ENCODE results near the gene ZC3HAV1.
"Not testable (repeated sequence)": the region's sequence is repeated elsewhere in the genome, so short reads cannot be mapped to it uniquely, and the experiment has no call there.

The ZC3HAV1 gene

DNA sequence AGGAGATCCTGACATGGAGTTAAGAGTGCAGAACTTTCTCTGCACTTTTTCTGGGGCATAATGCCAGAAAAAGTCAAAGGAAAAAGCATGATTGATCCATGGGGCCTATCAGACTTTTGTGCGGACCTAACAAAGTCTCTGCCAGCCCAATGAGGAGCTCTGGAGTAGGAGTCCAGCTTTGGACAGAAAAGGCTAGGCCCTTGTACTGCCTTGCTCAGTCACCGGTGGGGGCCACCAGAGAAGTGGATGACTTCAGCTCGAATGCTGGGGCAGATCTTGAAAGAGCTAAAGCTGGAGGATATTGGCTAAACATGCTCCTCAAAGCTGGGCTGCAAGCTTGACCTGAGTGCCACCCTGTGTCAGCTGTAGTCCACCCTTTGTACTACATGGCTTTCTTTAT, 2.8 kb upstream of the ZC3HAV1 start:
- DNase-seq (ENCODE audit: low read depth) = no peak

DNA sequence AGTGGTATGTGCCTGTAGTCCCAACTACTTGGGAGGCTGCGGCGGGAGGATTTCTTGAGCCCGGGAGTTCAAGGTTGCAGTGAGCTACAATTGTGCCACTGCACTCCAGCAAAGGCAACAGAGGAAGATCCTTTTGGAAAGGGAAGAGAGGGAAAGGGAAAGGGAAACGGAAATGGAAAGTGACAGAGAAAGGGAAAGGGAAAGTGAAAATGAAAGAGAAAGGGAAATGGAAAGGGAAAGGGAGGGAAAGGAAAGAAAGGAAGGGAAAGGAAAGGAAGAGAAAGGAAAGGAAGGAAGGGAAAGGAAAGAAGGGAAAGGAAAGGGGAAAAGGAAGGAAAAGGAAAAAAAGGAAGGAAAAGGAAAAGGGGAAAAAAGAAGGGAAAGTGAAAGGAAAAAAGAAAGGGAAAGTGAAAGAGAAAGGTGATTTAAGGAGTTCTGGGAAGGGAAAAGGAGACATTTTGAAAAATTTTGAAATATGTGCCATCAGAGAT, 2.3 kb upstream of the ZC3HAV1 start:
- DNase-seq (ENCODE audit: low read depth) = no peak

DNA sequence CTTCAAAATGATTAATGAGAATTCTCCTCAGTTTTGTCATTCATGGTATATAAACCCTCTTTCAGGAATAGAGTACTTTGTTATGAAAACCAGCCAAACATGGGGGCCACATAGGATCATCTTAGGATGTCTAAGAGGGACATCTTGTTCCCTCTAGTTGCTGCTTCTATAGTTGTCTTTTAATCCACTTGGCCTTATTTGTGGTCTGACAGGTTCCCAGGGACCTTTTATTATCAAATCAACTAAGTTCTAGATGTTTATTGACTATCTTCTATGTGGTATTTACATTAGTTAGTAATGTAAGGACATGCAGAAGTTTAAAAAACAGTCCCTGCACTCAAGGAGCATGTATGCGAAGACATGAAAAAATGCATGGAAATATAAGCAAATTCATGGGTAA, 1.6 kb upstream of the ZC3HAV1 start:
- no peak for DNase-seq (ENCODE audit: low read depth)

DNA sequence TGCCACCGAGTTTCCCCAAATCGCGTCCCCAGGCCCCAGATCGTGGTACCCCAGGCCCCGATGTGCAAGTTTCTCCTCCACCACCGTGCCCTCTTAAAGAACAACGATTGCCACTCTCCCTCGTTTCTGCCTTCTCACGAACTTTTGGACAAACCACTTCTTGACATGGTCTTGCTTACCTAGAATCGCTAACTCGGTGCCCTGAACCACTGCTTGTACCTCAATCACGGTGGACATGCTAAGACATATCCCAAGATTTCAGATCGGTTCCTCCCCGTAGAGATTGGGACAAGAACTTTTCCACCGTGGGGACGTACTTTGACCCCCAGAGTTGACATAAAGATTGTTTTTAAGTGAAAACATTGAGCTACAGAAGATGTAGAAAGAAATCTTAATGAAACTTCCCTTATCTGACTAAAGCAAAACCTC, 477 bp upstream of the ZC3HAV1 start:
- DNase-seq (ENCODE audit: low read depth) = no peak

DNA sequence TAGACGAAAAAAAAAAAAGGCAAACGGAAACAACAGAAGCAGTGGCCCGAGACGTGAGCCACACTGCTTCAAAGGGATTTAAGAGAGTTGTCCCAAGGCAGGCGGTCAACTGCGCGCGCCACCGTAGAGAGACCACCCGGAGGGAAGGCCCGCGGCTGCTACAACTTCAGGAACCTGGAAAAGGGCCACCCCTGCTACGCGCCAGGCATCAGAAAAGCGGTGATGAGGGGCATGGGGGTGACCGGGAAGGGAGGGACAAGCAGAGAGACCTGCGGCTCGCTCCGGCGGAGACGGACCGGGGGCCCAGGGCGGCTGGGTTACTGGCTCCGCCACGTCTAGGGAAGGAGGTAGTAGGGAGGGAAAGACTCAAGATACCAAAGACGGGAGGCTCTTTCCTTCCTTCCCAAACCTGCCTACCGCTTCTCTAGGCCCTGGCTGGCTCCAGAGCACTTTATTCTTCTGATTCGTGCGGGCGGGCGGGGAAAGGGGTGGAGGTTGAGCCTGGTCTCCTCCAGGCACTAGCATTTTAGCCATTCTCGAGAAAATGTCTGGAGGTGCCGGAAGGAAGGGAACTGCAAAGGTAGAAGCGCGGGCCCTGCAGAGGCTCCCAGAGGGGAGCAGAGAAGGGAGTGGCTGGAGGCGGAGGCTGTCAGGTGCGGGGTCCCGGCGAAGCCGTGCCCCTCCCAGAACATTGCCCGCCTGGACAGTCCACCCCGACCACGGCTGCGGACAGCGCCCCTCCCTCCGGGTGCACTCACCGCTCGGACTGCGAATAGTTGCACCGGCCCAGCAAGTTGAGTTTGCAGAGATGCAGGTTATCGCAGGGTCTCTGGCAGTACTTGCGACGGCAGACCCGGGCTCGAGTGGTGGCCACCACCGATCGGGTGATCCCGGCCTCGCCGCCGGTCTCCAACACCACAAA, 993 bp downstream of the ZC3HAV1 start:
- DNase-seq (ENCODE audit: low read depth) = peak; percentile 3

DNA sequence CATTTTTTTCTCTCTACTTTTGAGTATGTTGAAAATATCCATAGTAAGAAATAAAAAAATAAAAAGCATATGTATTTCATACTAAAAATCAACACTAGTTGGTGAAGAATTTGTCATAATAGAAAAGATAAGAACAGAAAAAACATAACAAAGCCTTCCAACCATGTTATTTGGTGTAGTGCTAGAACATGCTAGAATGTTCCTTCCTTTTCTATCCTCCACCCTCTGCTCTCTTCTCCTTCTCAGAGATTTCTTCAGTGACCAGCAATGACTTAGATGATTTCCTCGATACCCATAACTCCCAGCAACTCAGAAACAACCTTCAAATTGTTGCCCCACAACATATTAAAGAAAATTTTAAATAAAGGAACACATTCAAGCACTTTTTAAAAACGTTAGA, 2.6 kb downstream of the ZC3HAV1 start:
- no peak for DNase-seq (ENCODE audit: low read depth)

DNA sequence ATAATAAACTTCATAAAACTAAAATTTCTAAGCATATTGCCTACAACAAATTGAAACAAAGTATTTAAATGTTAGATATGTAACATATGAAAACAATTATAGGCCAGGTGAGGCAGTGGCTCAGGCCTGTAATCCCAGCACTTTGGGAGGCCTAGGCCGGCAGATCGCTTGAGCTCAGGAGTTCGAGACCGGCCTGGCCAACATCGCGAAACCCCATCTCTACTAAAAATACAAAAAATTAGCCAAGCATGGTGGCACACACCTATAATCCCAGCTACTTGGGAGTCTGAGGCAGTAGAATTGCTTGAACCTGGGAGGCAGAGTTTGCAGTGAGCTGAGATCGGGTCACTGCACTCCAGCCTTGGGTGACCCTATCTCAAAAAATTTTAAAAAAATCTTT, 3.3 kb downstream of the ZC3HAV1 start:
- DNase-seq (ENCODE audit: low read depth) = not testable (repeated sequence)

DNA sequence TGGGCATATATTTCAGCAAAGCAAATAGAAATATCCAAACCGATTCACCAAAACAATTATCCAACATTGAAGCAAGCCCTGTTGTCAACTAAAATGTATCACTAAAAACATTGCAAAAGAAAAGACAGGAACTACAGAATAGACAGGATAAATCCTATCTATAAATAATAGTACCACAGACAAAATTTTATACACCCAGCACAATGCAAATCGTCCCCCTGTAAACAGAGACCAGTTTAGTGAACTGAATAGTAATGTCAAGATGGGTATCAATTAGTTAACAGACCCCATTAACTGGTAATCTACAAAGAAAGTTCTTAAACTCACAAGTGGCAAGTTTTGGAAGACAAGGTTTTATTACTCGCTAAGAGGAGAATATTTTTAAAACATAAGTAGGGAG, 4.0 kb downstream of the ZC3HAV1 start:
- DNase-seq (ENCODE audit: low read depth) = no peak

DNA sequence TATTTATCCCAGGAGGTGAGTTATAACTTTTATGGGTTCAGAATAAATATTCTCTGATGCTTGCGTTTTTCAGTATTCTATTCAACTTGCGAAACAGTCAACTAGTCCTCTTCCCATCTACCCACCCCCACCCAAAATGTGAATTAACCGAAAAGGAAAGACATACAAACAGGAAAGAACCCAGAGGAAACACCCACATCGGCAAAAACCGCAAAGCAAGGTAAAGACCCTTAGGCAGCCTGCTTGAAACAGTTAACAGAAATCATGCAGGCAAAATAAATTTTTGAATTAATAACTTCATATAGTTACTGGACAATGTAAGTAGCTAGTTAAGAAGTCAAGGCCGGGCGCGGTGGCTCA, 5.4 kb downstream of the ZC3HAV1 start:
- no peak for DNase-seq (ENCODE audit: low read depth)

DNA sequence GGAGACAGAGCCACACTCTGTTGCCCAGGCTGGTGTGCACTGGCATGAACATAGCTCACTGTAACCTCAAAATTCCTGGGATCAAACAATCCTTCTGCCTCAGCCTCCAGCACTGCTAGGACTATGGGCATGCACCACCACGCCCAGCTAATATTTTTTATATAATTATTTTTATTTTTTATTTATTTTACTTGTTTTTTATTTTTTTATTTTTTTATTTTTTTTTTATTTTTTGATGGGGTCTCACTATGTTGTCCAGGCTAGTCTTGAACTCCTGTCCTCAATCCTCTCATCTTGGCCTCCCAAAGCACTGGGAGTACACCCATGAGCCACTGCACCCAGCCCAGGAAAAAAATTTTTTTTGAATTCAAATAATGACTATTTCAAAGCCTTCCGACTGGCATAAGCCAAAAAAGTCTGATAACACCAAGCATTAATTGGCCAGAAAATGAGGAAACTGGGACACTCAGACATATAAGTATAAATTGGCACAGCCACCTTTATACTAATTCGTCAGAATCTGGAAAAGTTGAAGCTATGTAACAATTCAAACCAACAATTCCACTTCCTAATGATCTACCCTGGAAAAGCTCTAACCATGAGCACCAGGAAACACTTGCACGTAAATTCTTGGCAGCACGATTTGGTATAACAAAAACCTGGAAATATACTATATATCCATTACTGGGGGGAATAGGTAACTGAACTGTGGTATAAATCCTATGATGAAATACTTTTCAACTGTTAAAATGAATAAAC, 6.3 kb downstream of the ZC3HAV1 start:
- no peak for DNase-seq (ENCODE audit: low read depth)

DNA sequence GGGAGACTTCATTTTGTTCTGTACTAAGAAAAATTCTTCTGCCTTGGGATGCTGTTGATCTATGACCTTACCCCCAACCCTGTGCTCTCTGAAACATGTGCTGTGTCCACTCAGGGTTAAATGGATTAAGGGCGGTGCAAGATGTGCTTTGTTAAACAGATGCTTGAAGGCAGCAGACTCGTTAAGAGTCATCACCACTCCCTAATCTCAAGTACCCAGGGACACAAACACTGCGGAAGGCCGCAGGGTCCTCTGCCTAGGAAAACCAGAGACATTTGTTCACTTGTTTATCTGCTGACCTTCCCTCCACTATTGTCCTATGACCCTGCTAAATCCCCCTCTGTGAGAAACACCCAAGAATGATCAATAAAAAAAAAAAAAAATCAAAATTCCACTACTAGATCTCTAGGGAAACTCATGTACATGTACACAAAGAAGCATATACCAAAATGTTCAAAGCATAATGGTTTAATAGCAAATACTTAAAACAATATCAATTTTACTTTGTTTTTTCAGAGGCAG, 7.8 kb downstream of the ZC3HAV1 start:
- DNase-seq (ENCODE audit: low read depth) = not testable (repeated sequence)

DNA sequence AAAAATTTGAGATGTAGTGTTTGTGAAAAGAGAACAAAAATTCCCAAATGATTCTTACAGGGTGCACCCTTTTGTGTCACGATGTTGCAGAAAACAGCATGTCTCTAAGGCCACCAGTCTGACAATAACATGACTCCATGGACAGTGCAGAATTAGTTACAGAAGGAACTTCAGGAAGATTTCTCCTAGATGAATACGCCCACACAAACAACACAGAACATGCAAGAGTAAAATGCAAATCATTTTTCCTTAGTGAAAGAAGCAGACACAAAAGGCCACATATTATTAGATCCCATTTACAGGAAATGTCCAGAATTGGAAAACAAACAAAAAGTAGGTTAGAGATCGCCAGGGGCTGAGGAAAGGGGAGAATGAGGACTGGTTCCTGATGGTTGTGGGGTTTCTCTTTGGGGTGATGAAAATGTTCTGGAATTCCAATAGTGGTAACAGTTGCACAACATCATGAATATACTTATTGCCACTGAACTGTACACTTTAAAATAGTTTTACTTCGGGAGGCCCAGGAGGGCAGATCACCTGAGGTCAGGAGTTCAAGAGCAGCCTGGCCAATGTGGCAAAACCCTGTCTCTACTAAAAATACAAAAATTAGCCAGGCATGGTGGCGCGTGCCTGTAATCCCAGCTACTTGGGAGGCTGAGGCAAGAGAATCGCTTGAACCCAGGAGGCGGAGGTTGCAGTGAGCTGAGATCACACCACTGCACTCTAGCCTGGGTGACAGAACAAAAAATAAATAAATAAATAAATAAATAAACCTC, 10.2 kb downstream of the ZC3HAV1 start:
- DNase-seq (ENCODE audit: low read depth) = no peak

DNA sequence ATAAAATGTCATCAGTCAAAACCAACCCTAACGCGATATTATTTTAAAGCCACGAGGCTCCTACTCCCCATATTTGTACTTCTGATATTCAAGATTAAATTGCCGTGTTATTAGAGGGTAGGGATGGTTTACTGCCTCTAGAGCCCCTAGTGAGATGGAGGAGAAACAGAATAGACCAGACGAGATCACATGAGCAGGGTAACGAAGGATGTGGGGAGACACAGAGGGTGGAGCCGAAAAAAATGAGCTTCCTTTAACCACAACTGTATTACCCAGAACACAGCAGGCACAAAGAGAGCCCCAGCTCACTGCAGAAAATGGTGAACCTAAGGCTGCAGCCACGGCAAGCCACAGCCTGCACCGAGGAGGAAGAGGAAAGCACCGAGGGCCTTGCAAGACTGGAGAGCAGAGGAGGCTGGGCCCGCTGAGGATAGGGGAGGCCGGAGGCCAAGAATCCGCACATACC, 14.3 kb downstream of the ZC3HAV1 start:
- DNase-seq (ENCODE audit: low read depth) = peak; percentile 16

DNA sequence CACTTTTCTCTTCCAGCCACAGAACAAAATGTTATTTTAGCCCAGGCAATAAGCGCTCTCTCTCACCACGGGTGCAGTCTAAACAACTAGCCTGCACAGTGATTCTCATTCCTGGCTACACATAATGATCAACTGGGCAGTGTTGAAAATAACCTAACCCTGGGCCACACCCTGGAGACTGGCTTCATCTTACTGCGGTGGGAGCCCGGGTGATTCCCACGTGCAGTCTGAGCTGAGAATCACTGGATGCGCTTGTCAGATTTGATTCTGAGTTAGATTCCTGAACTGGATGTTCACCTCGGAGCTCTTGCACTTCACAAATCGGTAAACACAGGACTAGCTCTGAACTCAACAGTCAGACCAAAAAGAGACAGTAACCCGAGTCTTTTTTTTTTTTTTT, 14.9 kb downstream of the ZC3HAV1 start:
- DNase-seq (ENCODE audit: low read depth) = peak; percentile 39

DNA sequence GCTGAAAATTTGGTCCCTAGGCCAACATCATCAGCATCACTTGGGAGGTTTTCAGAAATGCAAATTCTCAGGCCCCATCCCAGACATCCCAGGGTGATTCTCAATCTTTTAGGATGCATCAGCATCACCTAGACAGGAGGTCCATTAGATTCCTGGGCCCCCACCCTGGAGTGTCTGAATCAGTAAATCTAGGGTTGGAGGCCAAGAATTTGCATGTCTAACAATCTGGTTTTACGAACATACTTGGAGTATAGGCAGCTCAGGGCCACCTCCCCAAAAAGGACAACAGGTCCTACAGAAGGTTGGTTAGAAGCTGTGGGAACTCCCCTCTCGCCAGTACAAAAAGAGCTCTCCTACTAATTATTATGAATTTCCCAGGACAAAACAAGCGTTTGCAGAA, 15.5 kb downstream of the ZC3HAV1 start:
- DNase-seq (ENCODE audit: low read depth) = no peak

DNA sequence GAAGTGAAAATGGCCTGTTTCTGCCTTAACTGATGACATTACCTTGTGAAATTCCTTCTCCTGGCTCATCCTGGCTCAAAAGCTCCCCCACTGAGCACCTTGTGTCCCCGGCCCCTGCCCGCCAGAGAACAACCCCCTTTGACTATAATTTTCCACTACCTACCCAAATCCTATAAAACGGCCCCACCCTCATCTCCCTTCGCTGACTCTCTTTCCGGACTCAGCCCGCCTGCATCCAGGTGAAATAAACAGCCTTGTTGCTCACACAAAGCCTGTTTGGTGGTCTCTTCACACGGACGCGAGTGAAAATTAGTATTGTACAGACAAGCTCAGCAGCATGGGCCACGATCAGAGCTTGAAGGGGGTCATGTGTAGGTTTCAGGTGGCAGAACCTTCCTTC, 16.0 kb downstream of the ZC3HAV1 start:
- DNase-seq (ENCODE audit: low read depth) = not testable (repeated sequence)

DNA sequence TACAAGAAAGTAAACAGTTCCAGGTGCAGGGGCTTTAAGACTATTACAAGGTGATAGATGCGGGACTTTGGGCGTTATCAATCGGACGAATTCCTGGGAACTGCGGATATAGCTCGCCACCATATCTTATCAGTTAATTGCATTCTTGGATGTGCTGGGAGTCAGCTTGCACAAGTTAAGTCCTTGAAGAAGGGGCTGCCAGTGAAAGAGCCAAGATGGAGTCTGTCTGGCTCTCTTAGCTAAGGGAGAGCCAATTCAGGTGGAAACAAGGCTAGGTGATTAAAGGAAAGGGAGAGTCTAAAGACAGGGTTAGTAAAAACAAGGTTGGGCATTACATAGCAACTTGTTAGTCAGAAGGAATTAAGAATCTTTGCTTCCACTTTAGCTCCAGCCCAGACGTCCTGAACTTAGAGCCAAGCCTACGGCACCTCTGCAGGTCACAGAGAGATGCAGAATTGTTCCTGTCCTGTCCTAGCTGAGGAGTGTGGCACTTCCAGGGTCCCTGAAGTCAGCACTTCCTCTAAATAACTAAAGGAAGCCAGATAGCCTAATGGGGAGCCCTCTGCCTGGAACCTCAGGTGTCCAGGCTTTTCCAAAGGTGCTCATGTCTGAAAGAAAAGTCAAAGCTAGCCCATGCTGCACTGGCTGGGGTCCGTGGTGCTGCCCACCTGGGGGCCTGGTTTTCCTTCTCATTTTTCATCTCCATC, 17.3 kb downstream of the ZC3HAV1 start:
- no peak for DNase-seq (ENCODE audit: low read depth)

DNA sequence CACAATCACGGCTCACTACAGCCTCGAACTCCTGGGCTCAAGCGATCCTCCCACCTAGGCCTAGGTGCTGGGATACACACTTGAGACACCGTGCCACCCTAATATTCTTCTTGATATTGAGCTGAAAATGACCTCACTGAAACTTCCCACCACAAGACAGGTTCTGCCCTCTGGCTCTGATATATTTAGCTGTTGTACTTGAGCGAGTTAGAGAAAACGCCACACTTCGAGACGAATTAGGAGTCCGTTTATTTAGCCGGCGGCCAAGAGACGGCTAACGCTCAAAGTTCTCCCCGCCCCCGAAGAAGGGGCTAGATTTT, 17.9 kb downstream of the ZC3HAV1 start:
- DNase-seq (ENCODE audit: low read depth) = no peak

DNA sequence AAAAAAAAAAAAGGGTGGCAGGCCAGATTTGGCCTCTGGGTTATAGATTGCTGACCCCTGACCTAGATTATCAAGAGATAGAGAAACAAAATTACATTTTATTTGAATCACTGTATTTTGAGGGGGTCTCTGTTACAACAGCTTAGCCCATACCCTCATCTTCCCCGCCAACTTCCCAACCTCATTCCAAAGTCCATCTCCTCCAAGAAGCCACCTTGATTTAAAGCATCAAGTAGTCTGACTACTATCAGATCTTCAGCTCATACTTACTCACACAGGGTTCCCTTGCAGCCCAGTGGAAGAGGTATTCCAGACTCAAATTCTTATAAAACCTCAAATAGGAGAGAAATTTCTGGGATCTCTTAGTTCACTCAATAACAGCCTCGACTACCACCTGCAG, 20.4 kb downstream of the ZC3HAV1 start:
- DNase-seq (ENCODE audit: low read depth) = no peak

DNA sequence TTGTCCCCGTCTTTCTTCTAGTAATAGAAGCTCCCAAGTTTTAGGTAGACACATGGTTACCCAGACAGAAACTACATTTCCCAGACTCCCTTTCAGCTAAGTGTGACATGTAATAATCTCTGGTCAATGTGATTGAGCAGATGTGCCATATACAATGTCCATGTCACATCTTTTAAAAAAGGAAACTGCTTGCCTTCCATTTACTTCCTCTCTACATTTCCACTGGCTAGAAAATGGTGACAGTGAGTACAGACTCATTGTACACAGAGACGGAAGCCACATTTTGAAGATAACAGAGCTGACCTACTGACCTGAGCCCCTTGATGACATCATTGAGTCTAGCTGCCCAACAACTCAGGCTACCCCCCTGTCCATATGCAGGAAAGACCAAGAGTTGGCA, 21.3 kb downstream of the ZC3HAV1 start:
- DNase-seq (ENCODE audit: low read depth) = no peak

DNA sequence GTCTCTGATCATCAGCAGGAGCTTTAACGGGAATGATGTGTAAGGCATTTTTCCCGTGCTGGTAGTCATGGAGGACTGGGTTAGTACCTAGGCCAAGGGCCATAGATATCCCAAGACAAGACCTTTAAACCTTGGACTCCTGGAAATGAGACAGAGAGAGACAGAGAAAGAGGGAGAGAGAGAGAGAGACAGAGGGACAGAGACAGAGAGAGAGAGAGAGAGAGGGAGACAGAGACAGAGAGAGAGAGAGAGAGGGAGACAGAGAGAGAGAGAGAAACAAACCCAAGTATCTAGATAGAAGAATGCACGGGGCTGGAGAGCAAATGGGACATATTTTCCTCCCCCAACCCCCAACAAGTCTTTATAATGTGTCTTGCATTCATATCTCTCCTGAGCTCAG, 22.3 kb downstream of the ZC3HAV1 start:
- DNase-seq (ENCODE audit: low read depth) = no peak

DNA sequence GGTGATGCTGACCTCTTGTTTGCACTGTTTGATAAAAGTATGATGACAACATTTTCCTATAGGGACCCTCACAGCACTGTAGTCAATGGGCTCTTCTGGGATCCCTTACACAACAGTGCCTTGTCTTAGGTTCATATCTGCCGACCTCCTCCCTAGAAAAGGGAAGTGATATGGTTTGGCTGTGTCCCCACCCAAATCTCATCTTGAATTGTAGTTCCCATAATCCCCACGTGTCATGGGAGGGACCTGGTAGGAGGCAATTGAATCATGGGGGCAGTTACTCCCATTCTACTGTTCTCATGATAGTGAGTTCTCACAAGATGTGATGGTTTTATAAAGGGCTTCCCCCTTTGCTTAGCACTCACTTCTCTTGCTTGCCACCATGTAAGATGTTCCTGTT, 23.1 kb downstream of the ZC3HAV1 start:
- no peak for DNase-seq (ENCODE audit: low read depth)

All from stromal cell of bone marrow (primary cell).